RWPE2 (cell line): ENCODE results near the gene CDHR5.

Source experiments
- ATAC-seq: fragments of 200-7000 bp; cut with Tn5 transposase; 3 replicates; pipeline ENCODE4 v1.9.1; 2021; ENCODE audit warnings: low read depth
- DNase-seq: peaks from one replicate; pipeline ENCODE4 v3.0.0-alpha.2; 2020; ENCODE audit warnings: low spot score
- H3K27ac ChIP-seq: fragments of 450-650 bp; 2 replicates; pipeline ENCODE4 v1.5.1; 2017; ENCODE audit warnings: mild to moderate bottlenecking; ENCODE audit not compliant: poor library complexity, severe bottlenecking
- H3K27me3 ChIP-seq: fragments of 250-450 bp; sonication (Bioruptor Pico); 2 replicates; pipeline ENCODE4 v1.5.1; 2021; ENCODE audit warnings: mild to moderate bottlenecking, moderate library complexity; ENCODE audit not compliant: insufficient read depth, poor library complexity, severe bottlenecking
- H3K36me3 ChIP-seq: fragments of 250-450 bp; sonication (Bioruptor Pico); 2 replicates; pipeline ENCODE4 v1.5.1; 2020; ENCODE audit warnings: low read depth, mild to moderate bottlenecking, moderate library complexity
- H3K4me1 ChIP-seq: fragments of 250-450 bp; sonication (Bioruptor Pico); 2 replicates; pipeline ENCODE4 v1.5.1; 2021; ENCODE audit warnings: mild to moderate bottlenecking, moderate library complexity; ENCODE audit not compliant: insufficient read depth, poor library complexity, severe bottlenecking
- H3K4me3 ChIP-seq: fragments of 250-450 bp; sonication (Bioruptor Pico); 2 replicates; pipeline ENCODE4 v1.5.1; 2021; ENCODE audit warnings: mild to moderate bottlenecking, moderate library complexity; ENCODE audit not compliant: severe bottlenecking
- H3K9me3 ChIP-seq: fragments of 250-450 bp; sonication (Bioruptor Pico); 2 replicates; pipeline ENCODE4 v1.5.1; 2021; ENCODE audit warnings: mild to moderate bottlenecking, moderate library complexity; ENCODE audit not compliant: severe bottlenecking
- CTCF ChIP-seq: fragments of 450-650 bp; IDR thresholded peaks from one replicate; pipeline ENCODE4 v1.5.1; 2017; ENCODE audit warnings: mild to moderate bottlenecking, moderate library complexity; ENCODE audit not compliant: poor library complexity, severe bottlenecking

The CDHR5 gene

DNA sequence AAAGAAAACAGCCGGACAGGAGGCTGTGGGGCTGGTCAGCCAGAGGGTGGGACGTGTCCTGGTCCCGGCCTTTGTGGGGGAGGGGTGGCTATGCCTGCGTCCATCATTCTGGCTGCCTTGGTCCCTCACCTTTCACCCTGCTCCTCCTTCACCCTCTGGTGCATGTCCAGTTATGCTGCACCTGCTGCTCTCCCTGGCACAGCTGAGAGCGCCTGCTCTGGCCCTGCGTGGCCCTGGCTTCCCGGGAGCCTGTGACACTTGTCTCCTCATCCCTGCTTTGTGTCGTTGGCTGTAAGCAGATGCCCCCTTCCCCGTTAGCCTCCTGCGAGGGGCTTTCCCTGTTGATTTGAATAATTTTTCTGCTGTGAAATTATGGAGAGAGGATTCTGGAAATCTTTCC lies 31.8 kb downstream of the CDHR5 start:
- Histone ChIP-seq H3K4me1 (no peaks in the 10 kb centered on the region), H3K36me3 (peaks cover 83% of the 10 kb centered on the region), H3K9me3 (no peaks in the 10 kb centered on the region), H3K27me3 (no peaks in the 10 kb centered on the region), H3K4me3 (no peak overlapping the region), H3K27ac (no peak overlapping the region)
- DNase-seq, result no peak
- no peak for TF ChIP-seq CTCF
- no peak for ATAC-seq

GRCh38 chr11:592501-592900 lies 32.3 kb downstream of the CDHR5 start:
- H3K4me3 ChIP-seq, result no peak overlapping the region
- ATAC-seq (no peak), DNase-seq (no peak)
- no peaks in the 10 kb centered on the region for H3K27me3 ChIP-seq
- H3K4me1 ChIP-seq, result no peaks in the 10 kb centered on the region
- H3K36me3 ChIP-seq, result peaks cover 85% of the 10 kb centered on the region
- TF ChIP-seq CTCF, result no peak
- H3K9me3 ChIP-seq, result no peaks in the 10 kb centered on the region
- no peak overlapping the region for H3K27ac ChIP-seq

DNA sequence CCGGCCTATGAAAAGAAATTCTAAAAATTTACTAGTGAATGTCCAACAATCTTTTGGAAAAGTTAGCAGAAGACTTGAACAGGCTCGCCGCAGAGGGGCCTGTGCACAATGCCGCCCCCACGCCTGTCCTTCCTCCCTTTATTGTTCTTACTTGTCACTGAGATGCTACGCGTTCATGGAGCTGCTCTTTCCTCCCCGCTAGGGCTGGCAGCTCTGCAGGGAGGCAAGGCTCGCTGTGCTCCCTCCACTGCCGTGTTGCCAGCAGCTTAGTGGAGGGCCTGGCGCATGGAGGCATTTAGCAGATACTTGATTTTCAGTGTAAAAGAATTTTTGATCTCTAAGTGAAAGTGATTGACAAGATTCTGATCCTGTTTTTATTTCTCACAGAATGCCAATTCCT lies 33.8 kb downstream of the CDHR5 start:
- H3K27me3 ChIP-seq, result no peaks in the 10 kb centered on the region
- peaks cover 85% of the 10 kb centered on the region for H3K36me3 ChIP-seq
- no peak overlapping the region for H3K27ac ChIP-seq

GRCh38 chr11:589798-590197 lies 35.0 kb downstream of the CDHR5 start:
- H3K27me3 ChIP-seq, result no peaks in the 10 kb centered on the region
- peaks cover 75% of the 10 kb centered on the region for H3K36me3 ChIP-seq
- H3K27ac ChIP-seq, result no peak overlapping the region
- TF ChIP-seq CTCF, result no peak
- ATAC-seq (no peak), DNase-seq (no peak)
- H3K4me3 ChIP-seq, result no peak overlapping the region
- no peaks in the 10 kb centered on the region for H3K4me1 ChIP-seq
- H3K9me3 ChIP-seq, result no peaks in the 10 kb centered on the region

More for the DNA sequence above, 33.8 kb downstream of the CDHR5 start:
- H3K4me1 ChIP-seq, result no peaks in the 10 kb centered on the region
- H3K4me3 ChIP-seq, result no peak overlapping the region
- DNase-seq, result no peak
- no peak for ATAC-seq
- no peak for TF ChIP-seq CTCF
- no peaks in the 10 kb centered on the region for H3K9me3 ChIP-seq

GRCh38 chr11:587978-588380 lies 36.8 kb downstream of the CDHR5 start:
- ATAC-seq, result 0 out of 3 replicates have a peak, but pooled peaks have one; percentile 48
- Histone ChIP-seq H3K4me3 (no peak overlapping the region), H3K4me1 (no peaks in the 10 kb centered on the region), H3K36me3 (peaks cover 69% of the 10 kb centered on the region), H3K27me3 (no peaks in the 10 kb centered on the region), H3K27ac (peak overlapping the region; percentile 15), H3K9me3 (no peaks in the 10 kb centered on the region)
- no peak for DNase-seq
- no peak for TF ChIP-seq CTCF
